K562 treated with DMSO at 1 percent for 48 hours (cell line): ENCODE data around the gene RHBDL3. TPM values are rescaled to one million over a fixed set of nuclear protein-coding genes. Genes with fewer than 3 reads are reported as not detected.

Source experiments
- total RNA-seq: library from RNA; unstranded; fragments of 300-600 nt; gene quantifications from 2 replicates; pipeline ENCODE4 v1.2.3, GENCODE V29; 2022; ENCODE audit warnings: low replicate concordance; ENCODE audit errors: extremely low read depth

The RHBDL3 gene, protein sequence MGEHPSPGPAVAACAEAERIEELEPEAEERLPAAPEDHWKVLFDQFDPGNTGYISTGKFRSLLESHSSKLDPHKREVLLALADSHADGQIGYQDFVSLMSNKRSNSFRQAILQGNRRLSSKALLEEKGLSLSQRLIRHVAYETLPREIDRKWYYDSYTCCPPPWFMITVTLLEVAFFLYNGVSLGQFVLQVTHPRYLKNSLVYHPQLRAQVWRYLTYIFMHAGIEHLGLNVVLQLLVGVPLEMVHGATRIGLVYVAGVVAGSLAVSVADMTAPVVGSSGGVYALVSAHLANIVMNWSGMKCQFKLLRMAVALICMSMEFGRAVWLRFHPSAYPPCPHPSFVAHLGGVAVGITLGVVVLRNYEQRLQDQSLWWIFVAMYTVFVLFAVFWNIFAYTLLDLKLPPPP
- total RNA-seq: not detected in 2 replicates

DNA sequence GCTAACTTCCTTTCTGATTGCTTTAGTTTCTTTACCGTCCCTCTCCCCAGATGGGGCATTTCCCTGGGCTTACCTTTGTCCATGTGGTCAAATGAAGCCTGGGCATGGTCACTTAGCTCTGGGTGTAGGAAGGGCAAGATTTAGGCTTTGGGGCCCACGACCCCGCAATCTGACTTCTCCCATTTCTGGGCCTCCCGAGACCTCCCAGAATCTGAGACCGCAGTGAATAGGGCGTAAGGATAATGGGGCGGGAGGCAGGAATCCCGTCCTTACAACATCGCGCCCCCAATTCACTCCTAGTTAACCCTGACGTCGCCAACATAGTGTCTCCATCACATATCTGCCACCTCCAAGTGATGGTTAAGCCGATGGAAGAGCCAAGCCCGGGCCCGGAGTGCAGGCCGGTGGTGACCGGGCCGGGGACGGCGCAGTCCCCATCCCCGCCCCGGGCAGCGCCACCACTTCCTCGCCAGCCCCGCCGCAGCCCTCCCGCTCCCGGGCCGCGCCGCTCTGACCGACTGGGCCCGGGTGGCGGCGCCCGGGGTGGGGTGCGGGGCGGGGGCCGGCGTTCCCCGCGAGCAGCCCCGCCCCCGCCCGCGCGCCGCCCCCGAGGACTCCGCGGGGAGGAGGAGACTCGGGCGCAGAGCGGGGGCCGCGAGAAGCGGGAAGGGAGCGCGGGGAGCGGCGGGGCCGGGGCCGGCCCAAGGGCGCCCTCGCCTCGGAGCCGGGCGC lies at the start of gene RHBDL3:
Gene RHBDL3, plus strand, starts transcription at position 641 of the 732 bp plus-strand sequence. CDS start 358 bp downstream, outside the sequence.

DNA sequence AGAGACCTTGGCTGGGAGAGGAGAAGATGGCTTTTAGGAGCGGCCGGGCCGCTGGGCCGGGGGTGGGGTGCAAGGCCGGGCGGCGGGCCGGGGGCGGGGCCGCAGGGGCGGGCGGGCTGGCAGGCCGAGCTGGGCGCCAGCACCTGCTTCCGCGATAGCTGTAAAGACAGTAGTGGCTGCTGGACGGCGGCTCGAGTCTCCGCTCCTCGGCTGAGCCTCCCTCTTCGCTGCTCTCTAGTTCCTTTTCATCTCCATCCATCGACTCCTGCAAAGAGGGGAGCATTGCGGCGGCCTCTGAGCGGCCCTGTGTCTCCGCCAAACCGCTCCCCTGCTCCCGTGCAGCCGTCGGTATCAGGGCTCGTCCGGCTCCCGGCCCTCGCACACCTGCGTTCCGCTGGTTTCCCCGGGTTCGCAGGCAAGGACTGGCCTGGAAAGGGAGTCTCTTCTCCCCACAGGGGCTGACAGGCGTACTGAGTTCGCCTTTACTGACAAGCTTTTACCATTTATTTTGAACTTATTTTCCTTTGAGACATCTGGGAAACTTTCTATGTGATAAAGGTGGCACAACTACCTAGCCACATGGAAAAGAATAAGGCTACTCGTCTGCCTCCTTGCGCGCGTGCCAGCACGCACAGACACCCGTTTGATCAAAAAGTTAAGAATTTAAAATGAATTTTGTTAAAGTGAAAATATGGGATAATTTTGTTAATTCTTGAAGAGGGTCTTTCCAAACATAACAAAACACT lies 76.4 kb downstream of the RHBDL3 start, which contains the start of gene C17orf75:
Gene C17orf75, minus strand, starts transcription at position 317 of the 746 bp plus-strand sequence. Its CDS starts 34 bp downstream, at position 283.

DNA sequence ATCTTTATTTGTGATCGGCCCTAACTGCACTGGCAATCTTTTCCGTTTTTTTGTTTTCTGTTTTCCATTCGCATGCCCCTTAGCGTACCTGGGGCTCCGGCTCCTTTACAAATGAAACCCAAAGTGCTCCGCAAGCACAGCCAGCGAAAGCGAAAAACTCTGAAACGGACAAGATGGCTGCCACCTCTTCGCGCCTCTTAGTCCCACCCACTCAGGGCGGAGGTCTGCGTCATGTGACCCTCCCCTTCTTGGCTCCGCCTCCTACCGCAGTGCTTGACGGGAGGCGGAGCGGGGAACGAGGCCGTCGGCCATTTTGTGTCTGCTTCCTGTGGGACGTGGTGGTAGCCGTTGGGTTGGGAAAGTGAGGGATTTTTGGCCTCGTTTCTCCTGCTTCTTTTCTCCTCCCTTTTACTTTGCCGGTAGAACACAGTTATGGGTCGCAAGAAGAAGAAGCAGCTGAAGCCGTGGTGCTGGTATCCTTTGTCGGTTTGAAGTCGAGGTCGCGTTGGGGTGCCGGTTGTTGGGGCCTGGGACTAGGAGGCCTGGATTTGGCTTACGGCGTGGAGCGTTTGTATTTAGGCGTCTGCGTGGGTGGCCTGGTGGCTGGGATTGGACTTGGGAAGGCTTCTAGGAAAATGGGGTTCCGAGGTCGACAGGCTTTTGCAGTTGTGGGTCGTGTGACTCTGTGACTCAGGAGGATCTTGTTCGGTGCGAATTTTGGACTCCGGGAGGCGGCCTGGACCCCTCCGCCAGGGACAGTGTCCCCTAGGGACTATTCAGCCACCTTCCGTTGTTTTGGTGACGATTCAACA lies 84.4 kb downstream of the RHBDL3 start, which contains the start of gene ZNF207:
Gene ZNF207, plus strand, starts transcription at position 304 of the 812 bp plus-strand sequence. Its CDS starts 129 bp downstream, at position 433.

Other genes with a start within 250 kb of the RHBDL3 start
- not detected in 2 replicates for gene RHOT1, start 123.3 kb upstream of the RHBDL3 start, total RNA-seq
- gene C17orf75, start 76.3 kb downstream of the RHBDL3 start, total RNA-seq: not detected in 2 replicates
- not detected in 2 replicates for gene ZNF207, start 84.3 kb downstream of the RHBDL3 start, total RNA-seq
- gene PSMD11, start 178.7 kb downstream of the RHBDL3 start, total RNA-seq: not detected in 2 replicates
- not detected in 2 replicates for gene CDK5R1, start 221.2 kb downstream of the RHBDL3 start, total RNA-seq